HT-29 (cell line): ENCODE data around the gene ANKS1B. TPM values are rescaled to one million over a fixed set of nuclear protein-coding genes. Genes with fewer than 3 reads are reported as not detected.
"Not testable (repeated sequence)": the region's sequence is repeated elsewhere in the genome, so short reads cannot be mapped to it uniquely, and the experiment has no call there.

Source experiments
- DNase-seq: peaks from one replicate; pipeline ENCODE4 v3.0.0-alpha.2; 2015; ENCODE audit warnings: low spot score
- total RNA-seq: library from RNA; depleted of rRNA; stranded (reverse); fragments of >200 nt; shearing (Covaris generic); gene quantifications from 2 replicates; pipeline ENCODE4 v1.2.3, GENCODE V29; 2014

ANKS1B gene
- total RNA-seq, 1 experiment from 2014 or later, result not detected

GRCh38 chr12:99278899-99279298 lies 705.8 kb downstream of the ANKS1B start:
- DNase-seq, result no peak

DNA sequence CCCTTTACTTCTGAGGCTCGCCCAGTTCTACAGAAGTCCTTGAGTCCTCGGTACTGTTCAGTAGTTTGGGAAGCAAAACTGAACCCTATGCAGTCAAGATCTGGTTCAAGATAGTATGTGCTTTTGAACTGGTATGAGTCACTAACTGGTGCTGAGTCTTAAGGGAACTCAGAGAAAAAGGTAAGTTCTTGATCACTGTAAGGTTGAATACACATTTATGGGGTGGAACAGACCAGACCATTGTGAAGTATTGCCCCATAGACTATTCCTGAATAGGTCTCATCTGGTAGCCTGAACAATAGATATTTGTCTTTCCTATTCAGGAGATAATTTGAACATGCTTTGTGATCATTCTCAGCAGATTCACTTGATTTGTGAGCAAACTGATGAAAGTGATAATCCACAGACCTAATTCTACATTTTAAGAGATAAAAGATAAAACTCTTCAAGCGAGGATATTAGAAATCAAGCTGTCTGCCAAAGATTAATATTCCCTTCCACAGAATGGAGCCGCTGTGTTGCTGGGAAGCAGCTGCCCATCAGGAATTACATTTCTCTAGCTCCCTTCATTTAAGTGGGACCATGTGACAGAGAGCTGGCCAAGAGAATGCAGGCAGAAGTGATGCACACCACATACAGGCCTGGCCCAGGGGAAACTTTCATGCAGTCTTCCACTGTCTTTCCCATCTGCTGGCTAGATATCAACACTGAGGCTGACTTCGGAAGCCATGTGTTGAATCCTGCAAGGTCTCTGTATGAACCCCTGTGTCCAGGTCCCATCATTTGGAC lies 707.0 kb downstream of the ANKS1B start:
- DNase-seq, result no peak

- DNase-seq, result no peak
These were observed 713.7 kb downstream of the ANKS1B start for GRCh38 chr12:99271071-99271470.

DNA sequence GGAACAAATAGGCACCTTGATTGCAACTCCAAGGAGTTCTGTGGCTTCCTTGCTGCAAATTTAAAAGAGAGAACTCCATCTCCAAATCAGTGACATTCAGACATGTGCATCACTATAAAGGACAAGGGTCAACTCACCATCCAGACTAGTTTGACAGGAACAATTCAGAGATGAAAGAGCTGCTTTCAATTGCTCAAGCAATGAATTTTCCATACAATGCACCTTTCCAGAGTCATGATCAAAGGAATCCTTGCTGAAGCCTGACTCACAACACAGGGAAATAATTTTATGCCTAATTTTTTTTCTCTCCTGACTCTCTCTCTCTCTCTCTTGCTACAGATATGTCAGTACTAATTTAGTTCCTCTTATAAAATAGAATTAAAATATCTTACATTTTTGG lies 717.7 kb downstream of the ANKS1B start:
- no peak for DNase-seq

- no peak for DNase-seq
These were observed 719.1 kb downstream of the ANKS1B start for GRCh38 chr12:99265648-99266047.

DNA sequence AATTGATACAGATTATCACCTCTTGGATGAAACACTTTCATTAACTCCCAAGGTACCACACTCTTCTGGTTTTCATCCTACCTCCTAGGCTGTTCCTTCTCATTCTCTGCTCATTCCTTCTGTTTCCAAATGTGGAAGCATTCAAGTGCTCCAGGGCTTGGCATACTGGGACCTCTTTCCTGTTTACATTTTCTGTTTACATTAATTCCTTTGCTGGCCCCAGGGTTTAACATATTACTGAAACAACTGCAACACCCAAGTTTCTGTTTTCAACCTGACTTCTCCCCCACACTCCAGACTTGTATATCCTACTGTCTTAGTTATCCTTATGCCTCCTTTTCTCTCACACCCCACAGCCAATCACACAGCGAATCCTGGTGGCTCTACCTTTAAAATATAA lies 723.5 kb downstream of the ANKS1B start:
- DNase-seq, result no peak

DNA sequence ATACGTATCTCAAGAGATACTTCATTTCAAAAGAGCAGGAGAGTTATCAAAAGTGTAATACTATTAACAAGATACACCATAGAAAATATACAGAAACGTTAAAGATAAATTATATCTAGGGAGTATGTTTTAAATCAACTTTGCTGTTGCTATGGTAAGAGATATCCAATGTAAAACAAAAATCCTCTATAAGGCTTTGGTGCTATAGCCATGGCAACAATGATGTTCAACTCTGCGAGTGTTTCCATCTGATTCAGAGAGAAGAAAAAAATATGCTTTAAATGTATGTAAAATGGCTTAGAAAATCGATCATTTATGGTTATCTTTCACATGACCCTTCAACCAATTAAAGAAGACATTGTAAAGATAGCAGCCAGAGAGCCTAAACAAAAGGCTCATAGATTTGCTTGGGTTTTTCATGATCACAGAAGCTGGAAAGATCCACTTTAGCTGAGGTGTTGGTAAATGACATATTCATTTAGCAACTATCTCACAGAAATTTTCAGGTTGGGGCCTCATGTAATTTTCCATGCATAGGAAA lies 724.2 kb downstream of the ANKS1B start:
- DNase-seq, result no peak

DNA sequence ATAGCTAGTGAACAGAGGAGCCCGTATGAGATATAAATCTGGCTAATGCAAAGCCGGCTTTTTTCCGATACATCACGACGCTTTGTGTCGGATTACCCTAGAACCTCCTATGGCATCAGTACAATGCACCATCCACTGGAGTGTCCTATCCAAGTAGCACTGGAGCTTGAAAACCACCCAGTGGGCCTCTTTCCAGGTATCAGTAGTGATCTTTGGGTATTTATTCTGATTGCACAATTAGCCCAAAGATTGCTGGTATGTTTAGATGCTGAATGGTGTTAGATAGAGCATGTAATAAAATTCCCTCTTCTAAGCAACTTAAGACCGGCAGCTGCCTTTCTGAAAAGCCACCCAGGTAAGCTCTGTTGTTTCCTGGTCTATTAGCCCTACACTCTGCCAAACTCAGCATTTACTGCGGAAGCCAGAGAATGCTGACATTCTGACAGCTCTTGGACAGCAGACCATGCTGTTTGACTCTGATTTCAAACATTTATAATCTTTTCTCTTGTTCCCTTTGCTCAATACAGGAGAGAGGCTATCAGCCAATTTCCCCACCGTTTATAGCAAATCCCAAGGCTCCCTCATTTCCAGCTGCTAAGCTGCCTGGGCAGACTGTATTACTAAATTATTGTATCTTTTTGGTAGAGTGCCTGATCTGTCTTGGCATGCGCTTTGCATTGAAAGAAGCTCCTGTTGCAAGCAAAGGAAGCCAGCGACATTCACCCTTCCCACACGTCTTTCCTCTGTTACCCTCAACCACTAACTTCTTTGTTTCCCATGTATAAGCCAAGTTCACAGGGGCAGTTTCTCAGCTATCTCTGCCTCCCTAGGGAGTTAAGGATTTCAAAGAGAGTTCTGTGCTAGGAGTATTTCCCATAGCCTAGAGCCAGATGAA lies 725.4 kb downstream of the ANKS1B start:
- no peak for DNase-seq

GRCh38 chr12:99257672-99258071 lies 727.1 kb downstream of the ANKS1B start:
- DNase-seq, result no peak

DNA sequence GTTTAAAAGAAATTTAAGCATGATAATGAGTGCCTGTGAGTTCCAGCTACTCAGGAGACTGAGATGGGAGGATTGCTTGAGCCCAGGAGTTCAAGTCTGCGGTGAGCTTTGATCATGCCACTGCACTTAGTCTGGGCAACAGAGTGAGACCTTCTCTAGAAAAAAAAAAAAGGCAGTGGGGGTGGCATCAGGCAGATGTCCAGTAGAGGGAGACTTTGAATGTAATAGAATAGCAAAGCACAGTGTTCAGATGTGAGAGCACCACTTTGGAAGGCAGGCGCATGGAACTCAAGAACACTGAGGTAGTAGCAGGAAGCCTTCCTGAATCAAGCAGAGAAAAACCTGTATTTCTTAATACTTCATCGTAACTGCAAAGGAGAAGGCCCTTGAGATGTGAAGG lies 731.7 kb downstream of the ANKS1B start:
- DNase-seq, result peak; percentile 22

DNA sequence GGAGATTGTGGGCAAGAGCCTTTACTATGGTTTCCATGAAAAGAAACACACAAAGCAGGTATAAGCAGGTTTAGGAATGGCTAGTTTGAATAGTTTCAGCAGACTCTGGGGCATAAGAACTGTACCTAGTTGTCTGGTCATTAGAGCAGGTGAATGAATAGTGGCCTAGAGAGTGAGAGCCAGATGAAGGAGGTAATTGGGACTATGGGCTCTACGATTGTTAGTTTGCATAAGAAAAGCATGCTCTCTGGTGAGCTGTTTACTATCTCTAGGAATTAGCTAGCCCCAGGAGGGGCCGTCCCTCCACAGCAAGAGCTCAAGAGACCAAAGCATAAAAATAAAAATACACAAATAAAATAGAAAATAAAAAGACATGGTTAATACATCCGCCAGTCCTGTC lies 734.6 kb downstream of the ANKS1B start:
- no peak for DNase-seq

DNA sequence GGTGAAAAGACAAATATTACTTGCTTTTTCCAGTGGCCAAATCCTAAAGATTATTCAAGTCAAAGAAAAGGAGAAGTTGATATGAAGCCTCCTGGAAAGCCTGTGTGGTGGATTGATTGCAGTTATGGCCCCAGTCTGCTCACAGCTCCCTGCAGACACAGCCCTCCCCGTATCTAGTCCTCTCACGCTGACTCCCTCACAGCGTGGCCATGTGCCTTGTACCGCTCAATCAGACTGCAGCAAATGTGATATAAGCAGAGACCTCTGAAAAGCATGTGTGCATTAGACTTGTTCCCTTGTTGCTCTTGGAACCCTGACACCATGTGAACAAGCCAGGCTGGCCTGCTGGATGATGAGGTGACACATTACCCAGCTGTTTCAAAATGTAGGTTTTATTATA lies 735.2 kb downstream of the ANKS1B start:
- no peak for DNase-seq

DNA sequence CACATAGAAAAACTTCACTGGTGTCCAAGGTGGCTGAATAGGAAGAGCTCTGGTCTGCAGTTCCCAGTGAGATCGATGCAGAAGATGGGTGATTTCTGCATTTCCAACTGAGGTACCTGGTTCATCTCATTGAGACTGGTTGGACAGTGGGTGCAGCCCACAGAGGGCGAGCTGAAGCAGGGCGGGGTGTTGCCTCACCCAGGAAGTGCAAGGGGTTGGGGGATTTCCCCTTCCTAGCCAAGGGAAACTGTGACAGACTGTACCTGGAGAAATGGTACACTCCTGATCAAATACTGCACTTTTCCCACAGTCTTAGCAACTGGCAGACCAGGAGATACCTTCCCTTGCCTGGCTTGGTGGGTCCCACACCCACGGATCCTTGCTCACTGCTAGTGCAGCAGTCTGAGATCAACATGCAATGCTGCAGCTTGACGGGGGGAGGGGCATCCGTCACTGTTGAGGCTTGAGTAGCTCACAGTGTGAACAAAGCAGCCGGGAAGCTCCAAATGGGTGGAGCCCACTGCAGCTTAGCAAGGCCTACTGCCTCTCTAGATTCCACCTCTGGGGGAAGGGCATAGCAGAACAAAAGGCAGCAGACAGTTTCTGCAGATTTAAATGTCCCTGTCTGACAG lies 746.7 kb downstream of the ANKS1B start:
- not testable (repeated sequence) for DNase-seq

- DNase-seq, result no peak
These were observed 749.4 kb downstream of the ANKS1B start for GRCh38 chr12:99235381-99235780.

DNA sequence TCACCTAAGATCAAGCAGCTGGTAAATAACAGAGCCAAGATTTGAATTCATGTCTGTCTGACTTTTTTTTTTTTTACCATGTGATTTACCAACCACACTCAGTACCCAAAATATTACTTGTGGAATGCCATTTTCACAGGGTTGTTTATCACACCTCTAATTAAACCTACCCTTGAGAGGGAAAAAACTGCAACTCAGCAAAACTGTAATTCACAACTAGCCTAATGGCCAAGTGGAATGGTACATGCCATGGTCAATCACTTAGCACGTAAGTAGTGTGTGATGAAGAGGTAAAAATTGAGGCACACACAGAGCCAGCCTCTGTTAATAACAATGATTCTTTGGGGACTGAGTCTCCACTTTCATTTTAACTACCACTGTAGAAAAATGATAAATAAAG lies 750.0 kb downstream of the ANKS1B start:
- DNase-seq, result no peak

- no peak for DNase-seq
These were observed 752.4 kb downstream of the ANKS1B start for GRCh38 chr12:99232324-99232723.

- no peak for DNase-seq
These were observed 753.7 kb downstream of the ANKS1B start for GRCh38 chr12:99231031-99231430.

DNA sequence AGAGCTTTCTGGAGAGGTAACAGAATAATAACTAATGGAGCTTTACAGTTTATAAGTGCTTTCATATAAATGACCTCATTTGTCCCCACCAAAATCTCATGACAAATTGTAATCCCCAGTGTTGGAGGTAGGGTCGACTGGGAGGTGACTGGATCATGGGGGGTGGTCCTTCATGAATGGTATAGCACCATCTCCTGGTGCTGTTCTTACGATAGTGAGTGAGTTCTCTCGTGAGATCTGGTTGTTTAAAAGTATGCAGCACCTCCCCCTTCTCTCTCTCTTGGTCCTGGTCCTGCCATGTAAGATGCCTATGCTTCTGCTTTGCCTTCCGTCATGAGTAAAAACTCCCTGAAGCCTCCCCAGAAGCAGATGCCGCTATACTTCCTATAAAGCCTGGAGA lies 760.5 kb downstream of the ANKS1B start:
- DNase-seq, result no peak

DNA sequence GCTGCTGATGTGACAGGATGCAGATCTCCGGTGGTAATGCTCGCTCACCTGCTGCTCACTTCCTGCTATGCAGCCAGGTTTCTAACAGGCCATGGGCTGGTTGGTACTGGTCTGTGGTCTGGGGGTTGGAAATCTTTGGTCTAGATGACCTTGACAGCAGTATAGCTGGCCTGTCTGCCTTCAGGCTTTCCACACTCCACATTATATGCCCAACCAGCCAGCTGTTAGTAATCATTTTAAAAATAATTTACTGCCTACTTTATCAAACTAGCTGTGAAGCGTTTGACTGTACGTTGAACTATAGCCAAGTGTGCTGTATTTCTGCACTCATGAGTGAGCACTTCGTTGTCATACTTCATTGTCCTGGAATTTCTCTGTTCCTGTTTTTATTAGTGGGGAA lies 761.2 kb downstream of the ANKS1B start:
- no peak for DNase-seq

DNA sequence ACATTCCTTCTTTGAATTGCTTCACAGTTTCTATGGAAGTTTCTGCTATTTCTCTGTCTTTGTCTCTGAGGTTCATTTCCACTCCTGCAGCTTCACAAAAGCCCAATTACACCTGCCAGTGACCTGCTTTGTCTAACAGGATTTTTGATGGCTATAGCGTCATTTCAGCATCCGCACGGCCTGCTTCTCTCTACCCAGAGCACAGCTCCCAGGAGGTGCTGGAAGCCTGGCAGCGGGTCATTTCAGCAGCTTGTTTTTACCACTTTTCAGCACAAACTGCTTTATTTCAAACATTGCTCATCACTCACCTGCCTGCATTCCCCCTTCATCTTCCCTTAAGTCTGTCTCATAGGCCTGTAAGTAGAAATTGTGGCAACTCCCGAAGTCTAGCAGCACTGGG lies 771.7 kb downstream of the ANKS1B start:
- no peak for DNase-seq

DNA sequence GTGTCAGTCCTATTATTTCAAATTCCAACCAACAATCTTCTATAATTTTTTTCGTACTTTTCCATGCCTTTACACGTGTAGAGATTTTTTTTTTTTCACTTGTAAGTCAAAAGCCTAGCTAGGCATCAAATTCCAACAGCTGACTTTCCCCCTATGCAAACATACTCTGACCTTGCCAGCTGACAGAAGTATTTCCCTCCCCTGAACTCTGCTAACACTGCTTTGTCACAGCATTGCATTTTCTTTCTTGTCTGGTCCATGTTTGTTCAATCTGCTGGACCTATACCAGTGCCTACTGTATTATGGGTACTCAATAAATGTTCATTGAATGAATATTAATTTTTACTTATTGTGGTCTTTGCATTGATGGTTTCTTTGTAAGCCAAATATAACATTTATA lies 772.5 kb downstream of the ANKS1B start:
- no peak for DNase-seq

- DNase-seq, result no peak
These were observed 779.6 kb downstream of the ANKS1B start for GRCh38 chr12:99205111-99205510.
